ENCODE data around the gene SRP9.

The SRP9 gene

DNA sequence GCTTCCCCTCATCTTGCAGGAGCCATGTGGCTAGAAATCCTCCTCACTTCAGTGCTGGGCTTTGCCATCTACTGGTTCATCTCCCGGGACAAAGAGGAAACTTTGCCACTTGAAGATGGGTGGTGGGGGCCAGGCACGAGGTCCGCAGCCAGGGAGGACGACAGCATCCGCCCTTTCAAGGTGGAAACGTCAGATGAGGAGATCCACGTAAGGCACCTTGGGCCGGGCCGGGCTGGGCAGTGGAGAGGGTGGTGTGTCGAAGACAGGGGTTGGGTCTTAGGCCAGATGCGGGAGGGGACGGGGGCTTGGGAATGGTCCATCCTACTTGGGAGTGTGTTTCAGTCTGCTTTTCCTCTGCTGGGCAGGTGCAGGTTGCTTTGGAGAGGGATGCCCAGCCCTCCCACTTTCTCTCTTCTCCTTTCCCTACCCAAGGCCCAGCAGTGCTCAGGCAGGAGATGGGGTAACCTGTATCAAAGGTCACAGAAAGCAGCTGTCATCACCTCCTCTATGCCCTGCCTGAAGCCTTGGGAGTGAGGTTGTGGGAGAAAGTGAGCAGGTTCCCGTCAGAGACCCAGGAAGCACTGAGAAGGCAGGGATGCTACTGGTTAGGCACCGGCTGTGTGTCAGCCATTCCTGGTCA lies 51.2 kb downstream of the SRP9 start:
- Histone ChIP-seq H3K36me3 (ENCODE audit: control insufficient read depth, low read length) (no peaks in the 10 kb centered on the region), H3F3A (ENCODE audit: control insufficient read depth, insufficient read depth) (no peaks in the 10 kb centered on the region), H3K27me3 (ENCODE audit: control insufficient read depth, low read length) (no peaks in the 10 kb centered on the region), H3K79me2 (ENCODE audit: control insufficient read depth, low read length) (no peaks in the 10 kb centered on the region), H3K4me1 (ENCODE audit: control insufficient read depth, low read length) (no peaks in the 10 kb centered on the region), H3K9me3 (ENCODE audit: control insufficient read depth, insufficient read depth, low read length) (no peaks in the 10 kb centered on the region), H4K20me1 (ENCODE audit: control insufficient read depth, insufficient read depth, low read depth, low read length) (no peaks in the 10 kb centered on the region), H3K9me2 (replicated peaks; ENCODE audit: control insufficient read depth, low read length) (no peaks in the 10 kb centered on the region), H3K4me3 (ENCODE audit: low read length) (no peak overlapping the region), H3K4me2 (ENCODE audit: low read length) (no peak overlapping the region), H3K27ac (ENCODE audit: low read depth, low read length) (no peak overlapping the region)
- TF ChIP-seq, protein P1, sequence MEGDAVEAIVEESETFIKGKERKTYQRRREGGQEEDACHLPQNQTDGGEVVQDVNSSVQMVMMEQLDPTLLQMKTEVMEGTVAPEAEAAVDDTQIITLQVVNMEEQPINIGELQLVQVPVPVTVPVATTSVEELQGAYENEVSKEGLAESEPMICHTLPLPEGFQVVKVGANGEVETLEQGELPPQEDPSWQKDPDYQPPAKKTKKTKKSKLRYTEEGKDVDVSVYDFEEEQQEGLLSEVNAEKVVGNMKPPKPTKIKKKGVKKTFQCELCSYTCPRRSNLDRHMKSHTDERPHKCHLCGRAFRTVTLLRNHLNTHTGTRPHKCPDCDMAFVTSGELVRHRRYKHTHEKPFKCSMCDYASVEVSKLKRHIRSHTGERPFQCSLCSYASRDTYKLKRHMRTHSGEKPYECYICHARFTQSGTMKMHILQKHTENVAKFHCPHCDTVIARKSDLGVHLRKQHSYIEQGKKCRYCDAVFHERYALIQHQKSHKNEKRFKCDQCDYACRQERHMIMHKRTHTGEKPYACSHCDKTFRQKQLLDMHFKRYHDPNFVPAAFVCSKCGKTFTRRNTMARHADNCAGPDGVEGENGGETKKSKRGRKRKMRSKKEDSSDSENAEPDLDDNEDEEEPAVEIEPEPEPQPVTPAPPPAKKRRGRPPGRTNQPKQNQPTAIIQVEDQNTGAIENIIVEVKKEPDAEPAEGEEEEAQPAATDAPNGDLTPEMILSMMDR (IDR thresholded peaks at IDR 0.05; ENCODE audit: low read depth, low read length, poor library complexity, severe bottlenecking), result no peak
- no peak for TF ChIP-seq EZH2phosphoT487 (IDR thresholded peaks at IDR 0.05; ENCODE audit: borderline replicate concordance, low read length)

DNA sequence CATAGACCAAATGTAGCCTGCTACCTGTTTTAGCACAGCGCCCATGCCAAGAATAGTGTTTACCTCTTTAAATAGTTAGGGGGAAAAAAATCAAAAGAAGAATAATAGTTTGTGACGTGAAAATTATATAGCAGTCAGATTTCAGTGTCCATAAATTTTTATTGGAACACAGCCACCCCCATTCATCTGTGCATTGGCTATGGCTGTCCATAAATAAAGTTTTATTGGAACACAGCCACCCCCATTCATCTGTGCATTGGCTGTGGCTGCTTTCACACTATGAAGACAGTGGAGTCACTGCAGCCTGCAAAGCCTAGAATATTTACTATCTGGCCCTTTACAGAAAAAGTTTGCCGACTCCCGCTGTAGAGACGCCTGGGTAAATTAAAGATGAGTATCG lies 53.2 kb downstream of the SRP9 start:
- Histone ChIP-seq H3K4me1 (ENCODE audit: control insufficient read depth, low read length) (no peaks in the 10 kb centered on the region), H3F3A (ENCODE audit: control insufficient read depth, insufficient read depth) (no peaks in the 10 kb centered on the region), H3K79me2 (ENCODE audit: control insufficient read depth, low read length) (no peaks in the 10 kb centered on the region), H3K9me3 (ENCODE audit: control insufficient read depth, insufficient read depth, low read length) (no peaks in the 10 kb centered on the region), H3K36me3 (ENCODE audit: control insufficient read depth, low read length) (no peaks in the 10 kb centered on the region), H3K9me2 (replicated peaks; ENCODE audit: control insufficient read depth, low read length) (no peaks in the 10 kb centered on the region), H3K4me3 (ENCODE audit: low read length) (no peak overlapping the region), H4K20me1 (ENCODE audit: control insufficient read depth, insufficient read depth, low read depth, low read length) (no peaks in the 10 kb centered on the region), H3K27ac (ENCODE audit: low read depth, low read length) (no peak overlapping the region), H3K27me3 (ENCODE audit: control insufficient read depth, low read length) (no peaks in the 10 kb centered on the region), H3K4me2 (ENCODE audit: low read length) (no peak overlapping the region)
- no peak for TF ChIP-seq EZH2phosphoT487 (IDR thresholded peaks at IDR 0.05; ENCODE audit: borderline replicate concordance, low read length)
- TF ChIP-seq, protein P1 (IDR thresholded peaks at IDR 0.05; ENCODE audit: low read depth, low read length, poor library complexity, severe bottlenecking), result no peak

DNA sequence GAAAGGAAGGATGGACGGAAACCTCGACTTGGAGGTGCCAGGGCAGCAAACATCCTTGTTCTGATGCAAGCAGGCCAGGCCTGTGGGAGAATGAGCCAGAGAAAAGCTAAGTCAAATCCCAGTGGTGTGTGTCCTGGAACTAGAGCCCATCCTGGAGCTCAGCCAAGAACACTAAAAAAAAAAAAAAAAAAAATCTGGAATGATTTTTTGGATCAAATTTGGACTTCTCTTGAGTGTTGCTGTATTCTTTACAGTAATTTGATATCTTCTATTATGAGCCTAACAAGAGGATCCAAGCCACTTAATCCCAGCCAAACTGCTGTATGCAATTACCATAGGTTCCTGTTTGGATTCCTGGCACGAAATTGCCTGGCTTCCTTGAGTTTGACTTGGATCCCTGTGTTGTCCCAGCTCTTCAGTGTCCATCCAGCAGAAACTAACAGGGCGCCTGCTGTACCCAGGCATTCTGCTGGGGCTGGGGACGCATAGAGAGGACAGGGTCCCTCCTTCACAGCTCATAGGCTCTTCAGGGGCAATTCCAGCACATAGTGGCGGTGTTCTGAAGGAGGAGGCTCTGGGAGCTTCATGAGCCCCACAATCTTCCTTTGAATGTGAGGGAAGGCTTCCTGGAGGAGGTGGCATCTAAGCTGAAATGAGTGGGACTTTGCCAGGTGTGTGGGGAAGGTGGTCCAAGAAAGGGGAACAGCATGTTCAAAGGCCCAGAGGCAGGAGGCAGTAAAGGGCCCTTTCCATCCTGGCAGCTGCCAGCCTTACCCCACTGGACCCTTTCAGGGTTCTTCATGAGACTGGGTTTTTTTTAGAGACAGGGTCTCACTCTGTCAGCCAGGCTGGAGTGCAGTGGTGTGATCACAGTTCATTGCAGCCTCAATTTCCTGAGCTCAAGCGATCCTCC lies 57.0 kb downstream of the SRP9 start:
- Histone ChIP-seq H4K20me1 (ENCODE audit: control insufficient read depth, insufficient read depth, low read depth, low read length) (no peaks in the 10 kb centered on the region), H3F3A (ENCODE audit: control insufficient read depth, insufficient read depth) (no peaks in the 10 kb centered on the region), H3K4me2 (ENCODE audit: low read length) (no peak overlapping the region), H3K79me2 (ENCODE audit: control insufficient read depth, low read length) (no peaks in the 10 kb centered on the region), H3K9me3 (ENCODE audit: control insufficient read depth, insufficient read depth, low read length) (no peaks in the 10 kb centered on the region), H3K27me3 (ENCODE audit: control insufficient read depth, low read length) (no peaks in the 10 kb centered on the region), H3K27ac (ENCODE audit: low read depth, low read length) (no peak overlapping the region), H3K4me3 (ENCODE audit: low read length) (no peak overlapping the region), H3K36me3 (ENCODE audit: control insufficient read depth, low read length) (no peaks in the 10 kb centered on the region), H3K4me1 (ENCODE audit: control insufficient read depth, low read length) (no peaks in the 10 kb centered on the region), H3K9me2 (replicated peaks; ENCODE audit: control insufficient read depth, low read length) (no peaks in the 10 kb centered on the region)
- TF ChIP-seq, protein P1 (IDR thresholded peaks at IDR 0.05; ENCODE audit: low read depth, low read length, poor library complexity, severe bottlenecking), result no peak
- no peak for TF ChIP-seq EZH2phosphoT487 (IDR thresholded peaks at IDR 0.05; ENCODE audit: borderline replicate concordance, low read length)
